Smooth muscle cell of the coronary artery (primary cell): ENCODE data around the gene FOXD4L6. TPM values are rescaled to one million over a fixed set of nuclear protein-coding genes. Genes with fewer than 3 reads are reported as not detected.

Experiments used
- total RNA-seq: library from RNA; depleted of rRNA; stranded (reverse); fragments of >200 nt; gene quantifications from 2 replicates; pipeline ENCODE4 v1.2.3, GENCODE V29; 2014; ENCODE audit warnings: low replicate concordance

The FOXD4L6 gene
- total RNA-seq = under 0.01 and 0.08 TPM in 2 replicates

DNA sequence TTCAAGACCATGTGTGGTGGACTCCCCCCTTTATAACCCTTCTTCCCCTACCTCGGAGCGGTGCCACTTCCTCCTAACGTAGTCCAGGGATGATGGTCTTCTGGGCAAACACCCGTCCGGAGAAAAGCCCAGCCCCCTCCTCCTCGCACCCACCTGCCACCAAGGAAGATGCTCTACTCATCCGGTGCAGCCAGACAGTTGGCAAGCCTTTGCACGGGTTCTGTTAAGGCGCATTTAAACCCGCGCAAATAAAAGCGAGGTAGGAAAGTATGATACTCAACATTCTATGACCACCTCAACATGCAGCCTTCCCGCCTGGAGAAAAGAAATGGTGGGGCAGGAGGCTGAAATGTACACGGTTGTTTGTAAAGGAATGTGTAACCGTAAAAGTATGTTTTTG lies at the start of gene FOXD4L6:
FOXD4L6 (minus strand) TSS at position 101 of the 400 bp plus-strand sequence. CDS start 298 bp downstream, outside the sequence.

Other genes starting within 250 kb of the FOXD4L6 start
- gene ZNG1F, start 60.6 kb upstream of the FOXD4L6 start, total RNA-seq = 0.94 and 10.8 TPM in 2 replicates